GM18909 (cell line): ENCODE data around the gene TMX1.

ENCODE experiments used
- ATAC-seq: cut with Tn5 transposase; IDR thresholded peaks from one replicate; pipeline ENCODE4 v1.9.1; 2021; ENCODE audit warnings: mild to moderate bottlenecking; ENCODE audit not compliant: unreplicated experiment, poor library complexity

TMX1 gene

GRCh38 chr14:51290132-51290531, 50.1 kb downstream of the TMX1 start:
- ATAC-seq = no peak

GRCh38 chr14:51291016-51291415, 51.0 kb downstream of the TMX1 start:
- no peak for ATAC-seq

- no peak for ATAC-seq
These were observed 53.3 kb downstream of the TMX1 start for GRCh38 chr14:51293149-51293911.

GRCh38 chr14:51293912-51294389, 53.9 kb downstream of the TMX1 start:
- no peak for ATAC-seq

GRCh38 chr14:51294951-51295525, 55.0 kb downstream of the TMX1 start:
- no peak for ATAC-seq

GRCh38 chr14:51295646-51296263, 55.7 kb downstream of the TMX1 start:
- no peak for ATAC-seq

GRCh38 chr14:51297066-51297465, 57.0 kb downstream of the TMX1 start:
- no peak for ATAC-seq

GRCh38 chr14:51298895-51299294, 58.8 kb downstream of the TMX1 start:
- no peak for ATAC-seq

GRCh38 chr14:51302295-51303030, 62.4 kb downstream of the TMX1 start:
- no peak for ATAC-seq

- ATAC-seq = no peak
These were observed 64.4 kb downstream of the TMX1 start for GRCh38 chr14:51304438-51304837.

GRCh38 chr14:51304941-51305340, 64.9 kb downstream of the TMX1 start:
- no peak for ATAC-seq

- no peak for ATAC-seq
These were observed 65.7 kb downstream of the TMX1 start for GRCh38 chr14:51305751-51306150.
